Activated naive CD4-positive, alpha-beta T cell treated with anti-CD3 and anti-CD28 coated beads, Interleukin-2, amount 10 ng/mL, durations not matched to agents 7 days and 5 days (primary cell): ENCODE measurements around the gene PRKN.
"Not testable (repeated sequence)": the region's sequence is repeated elsewhere in the genome, so short reads cannot be mapped to it uniquely, and the experiment has no call there.

Source experiments
- CTCF ChIA-PET: fragments of 350-600 bp; sonication (Branson Sonifier 250); formaldehyde crosslinking; loops from one replicate; lab custom pipeline; 2021; ENCODE audit warnings: antibody characterized with exemption; lab: Charles Lee
- DNase-seq: peaks from one replicate; pipeline ENCODE4 v3.0.0-alpha.2; 2020
- H3K27ac Mint-ChIP-seq: one replicate; pipeline ENCODE4 v1.8.0; 2021; ENCODE audit warnings: mild to moderate bottlenecking, moderate library complexity, mixed read lengths
- H3K27me3 Mint-ChIP-seq: one replicate; pipeline ENCODE4 v1.8.0; 2021; ENCODE audit warnings: mild to moderate bottlenecking, mixed read lengths
- H3K36me3 Mint-ChIP-seq: one replicate; pipeline ENCODE4 v1.8.0; 2021; ENCODE audit warnings: mixed read lengths
- H3K4me1 Mint-ChIP-seq: one replicate; pipeline ENCODE4 v1.8.0; 2021; ENCODE audit warnings: mixed read lengths
- H3K4me3 Mint-ChIP-seq: one replicate; pipeline ENCODE4 v1.8.0; 2021; ENCODE audit warnings: mild to moderate bottlenecking, moderate library complexity, mixed read lengths
- H3K9me3 Mint-ChIP-seq: one replicate; pipeline ENCODE4 v1.8.0; 2021; ENCODE audit warnings: mixed read lengths

Gene PRKN

GRCh38 chr6:161314541-161315245 lies 1412.9 kb downstream of the PRKN start:
- H3K36me3 Mint-ChIP-seq, DNase-seq, H3K9me3 Mint-ChIP-seq, H3K4me3 Mint-ChIP-seq, CTCF ChIA-PET, H3K4me1 Mint-ChIP-seq, H3K27ac Mint-ChIP-seq, H3K27me3 Mint-ChIP-seq: not testable (repeated sequence)

DNA sequence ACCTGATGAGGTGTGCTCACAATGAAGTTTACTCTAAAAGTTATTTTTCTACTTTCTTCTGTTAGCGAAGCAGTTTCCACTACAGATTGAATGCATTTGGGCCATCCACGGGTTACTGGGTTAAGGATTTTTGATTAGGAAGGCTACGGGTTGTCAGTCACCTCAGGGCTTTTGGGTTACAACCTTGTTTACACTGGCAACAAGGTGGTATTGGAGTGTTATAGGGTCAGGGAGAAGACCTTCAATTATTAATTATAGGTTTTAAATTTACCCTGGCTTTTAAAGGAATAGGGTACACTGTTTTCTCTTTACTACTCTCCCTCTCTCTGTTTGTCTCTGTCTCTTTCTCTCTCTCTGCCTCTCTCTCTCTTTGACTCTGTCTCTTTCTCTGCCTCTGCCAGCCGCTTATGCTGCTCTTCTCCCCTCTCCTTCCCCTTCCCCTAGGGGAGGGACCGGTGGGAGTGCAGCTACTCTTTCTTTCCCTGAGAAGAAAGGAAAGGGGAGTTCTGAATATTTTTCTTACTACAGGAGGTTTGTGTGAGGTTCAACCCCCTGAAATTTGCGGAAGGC lies 1413.5 kb downstream of the PRKN start:
- Mint-ChIP-seq H3K36me3 (no peaks in the 10 kb centered on the region), H3K4me1 (no peaks in the 10 kb centered on the region), H3K9me3 (no peaks in the 10 kb centered on the region), H3K27me3 (no peaks in the 10 kb centered on the region), H3K27ac (no peak overlapping the region), H3K4me3 (no peak overlapping the region)
- CTCF ChIA-PET, result no interaction called here
- no peak for DNase-seq

GRCh38 chr6:161313475-161313874 lies 1414.1 kb downstream of the PRKN start:
- H3K36me3 Mint-ChIP-seq, H3K4me3 Mint-ChIP-seq, DNase-seq, H3K27me3 Mint-ChIP-seq, H3K27ac Mint-ChIP-seq, H3K9me3 Mint-ChIP-seq, CTCF ChIA-PET, H3K4me1 Mint-ChIP-seq: not testable (repeated sequence)

DNA sequence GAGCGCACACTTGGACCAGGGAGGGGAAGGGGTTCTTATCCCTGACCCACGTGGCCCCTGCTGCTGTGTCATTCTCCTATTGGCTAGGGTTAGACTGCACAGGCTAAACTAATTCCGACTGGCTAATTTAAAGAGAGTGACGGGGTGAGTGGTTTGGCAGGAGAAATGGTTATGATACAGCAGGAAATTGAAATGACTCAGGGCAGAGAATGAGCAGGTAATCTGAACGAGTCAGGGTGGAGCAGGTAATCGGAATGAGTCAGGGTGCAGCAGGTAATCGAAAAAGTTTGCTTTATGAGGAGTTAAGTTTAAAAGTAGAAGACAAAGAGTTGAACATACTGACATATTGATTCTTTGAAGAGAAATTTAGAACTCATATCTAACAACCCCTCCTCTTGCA lies 1417.8 kb downstream of the PRKN start:
- H3K4me1 Mint-ChIP-seq, CTCF ChIA-PET, H3K4me3 Mint-ChIP-seq, H3K27ac Mint-ChIP-seq, H3K27me3 Mint-ChIP-seq, H3K36me3 Mint-ChIP-seq, H3K9me3 Mint-ChIP-seq, DNase-seq: not testable (repeated sequence)

DNA sequence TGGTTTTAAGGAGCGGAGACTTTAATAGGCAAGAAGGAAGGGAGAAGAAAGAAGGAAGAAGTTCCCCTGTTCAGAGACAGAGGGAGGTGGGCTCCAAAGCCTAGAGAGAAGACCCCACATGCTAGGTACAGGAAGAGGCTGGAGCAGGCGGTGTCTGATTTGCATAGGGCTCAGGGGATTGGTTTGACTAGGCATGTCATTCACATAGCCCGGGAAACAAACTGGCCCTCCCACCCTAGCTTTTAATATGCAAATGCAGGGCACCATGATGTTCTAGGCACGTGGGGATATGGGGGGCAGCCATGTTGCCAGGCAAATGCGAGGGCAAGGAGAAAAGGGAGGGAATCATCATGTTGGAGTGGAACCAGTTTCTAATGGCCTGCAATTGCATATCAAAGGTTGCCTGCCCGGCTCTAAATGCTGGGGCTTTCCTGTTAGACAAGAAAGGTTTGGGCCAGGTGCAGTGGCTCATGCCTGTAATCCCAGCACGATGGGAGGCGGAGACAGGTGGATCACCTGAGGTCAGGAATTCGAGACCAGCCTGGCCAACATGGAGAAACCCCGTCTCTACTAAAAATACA lies 1419.4 kb downstream of the PRKN start:
- Mint-ChIP-seq H3K9me3 (no peaks in the 10 kb centered on the region), H3K4me3 (no peak overlapping the region), H3K36me3 (no peaks in the 10 kb centered on the region), H3K4me1 (no peaks in the 10 kb centered on the region), H3K27me3 (peaks cover 4% of the 10 kb centered on the region), H3K27ac (no peak overlapping the region)
- CTCF ChIA-PET, result no interaction called here
- DNase-seq, result no peak

GRCh38 chr6:161305860-161306259 lies 1421.7 kb downstream of the PRKN start:
- no peak for DNase-seq
- H3K9me3 Mint-ChIP-seq, result no peaks in the 10 kb centered on the region
- no peaks in the 10 kb centered on the region for H3K4me1 Mint-ChIP-seq
- H3K4me3 Mint-ChIP-seq, result no peak overlapping the region
- no peak overlapping the region for H3K27ac Mint-ChIP-seq
- peaks cover 4% of the 10 kb centered on the region for H3K27me3 Mint-ChIP-seq
- no peaks in the 10 kb centered on the region for H3K36me3 Mint-ChIP-seq
- CTCF ChIA-PET, result no interaction called here

GRCh38 chr6:161303628-161304340 lies 1423.8 kb downstream of the PRKN start:
- Mint-ChIP-seq H3K4me3 (no peak overlapping the region), H3K9me3 (no peaks in the 10 kb centered on the region), H3K27ac (no peak overlapping the region), H3K27me3 (peaks cover 4% of the 10 kb centered on the region), H3K4me1 (no peaks in the 10 kb centered on the region), H3K36me3 (no peaks in the 10 kb centered on the region)
- no peak for DNase-seq
- CTCF ChIA-PET, result no interaction called here

- H3K27ac Mint-ChIP-seq, result no peak overlapping the region
- CTCF ChIA-PET, result no interaction called here
Measured at GRCh38 chr6:161302949-161303348, 1424.6 kb downstream of the PRKN start.

DNA sequence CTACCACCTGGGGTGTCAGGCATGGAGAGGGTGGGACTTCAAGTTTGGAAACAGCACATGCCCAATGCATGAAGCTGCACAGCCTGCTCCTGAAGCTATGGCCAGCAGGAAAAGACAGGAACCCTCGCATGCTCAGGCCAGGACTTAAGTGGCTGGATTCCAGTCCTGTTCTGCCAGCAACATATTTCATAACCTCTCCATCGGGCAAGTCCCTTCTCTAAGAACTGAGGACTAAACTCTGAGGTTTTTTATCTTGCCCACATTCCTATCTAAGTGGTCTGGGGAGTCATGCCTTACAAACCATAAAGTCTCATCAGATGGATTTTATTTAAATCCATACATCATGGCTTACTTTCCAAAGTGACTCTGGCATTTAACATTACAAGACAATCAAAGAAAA lies 1426.2 kb downstream of the PRKN start:
- H3K36me3 Mint-ChIP-seq, result no peaks in the 10 kb centered on the region
- no peaks in the 10 kb centered on the region for H3K9me3 Mint-ChIP-seq
- H3K27ac Mint-ChIP-seq, result no peak overlapping the region
- no peak for DNase-seq
- no peak overlapping the region for H3K4me3 Mint-ChIP-seq
- no peaks in the 10 kb centered on the region for H3K4me1 Mint-ChIP-seq
- CTCF ChIA-PET, result no interaction called here
- H3K27me3 Mint-ChIP-seq, result peaks cover 4% of the 10 kb centered on the region

More at GRCh38 chr6:161302949-161303348, 1424.6 kb downstream of the PRKN start:
- H3K9me3 Mint-ChIP-seq, result no peaks in the 10 kb centered on the region
- H3K4me1 Mint-ChIP-seq, result no peaks in the 10 kb centered on the region
- peaks cover 4% of the 10 kb centered on the region for H3K27me3 Mint-ChIP-seq
- no peaks in the 10 kb centered on the region for H3K36me3 Mint-ChIP-seq
- H3K4me3 Mint-ChIP-seq, result no peak overlapping the region
- no peak for DNase-seq

DNA sequence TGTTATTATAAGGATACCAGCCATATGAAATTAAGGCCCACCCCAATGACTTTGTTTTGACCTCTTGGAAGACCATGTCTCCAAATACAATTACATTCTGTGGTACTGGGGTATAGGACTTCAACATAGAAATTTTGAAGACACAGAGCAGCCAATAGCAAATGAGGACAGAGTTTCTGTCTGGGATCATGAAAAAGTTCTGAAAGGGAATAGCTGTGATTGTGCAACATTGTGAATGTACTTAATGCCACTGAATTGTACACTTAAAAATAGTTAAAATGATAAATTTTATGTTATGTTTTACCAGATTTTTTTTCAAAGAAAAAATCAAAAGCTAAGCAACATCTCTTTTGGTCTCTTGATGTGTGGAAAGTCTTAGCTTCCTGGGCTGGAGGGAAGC lies 1426.7 kb downstream of the PRKN start:
- Mint-ChIP-seq H3K9me3 (no peaks in the 10 kb centered on the region), H3K4me1 (no peaks in the 10 kb centered on the region), H3K27me3 (peaks cover 4% of the 10 kb centered on the region), H3K27ac (no peak overlapping the region), H3K36me3 (no peaks in the 10 kb centered on the region), H3K4me3 (no peak overlapping the region)
- CTCF ChIA-PET, result no interaction called here
- DNase-seq, result no peak

DNA sequence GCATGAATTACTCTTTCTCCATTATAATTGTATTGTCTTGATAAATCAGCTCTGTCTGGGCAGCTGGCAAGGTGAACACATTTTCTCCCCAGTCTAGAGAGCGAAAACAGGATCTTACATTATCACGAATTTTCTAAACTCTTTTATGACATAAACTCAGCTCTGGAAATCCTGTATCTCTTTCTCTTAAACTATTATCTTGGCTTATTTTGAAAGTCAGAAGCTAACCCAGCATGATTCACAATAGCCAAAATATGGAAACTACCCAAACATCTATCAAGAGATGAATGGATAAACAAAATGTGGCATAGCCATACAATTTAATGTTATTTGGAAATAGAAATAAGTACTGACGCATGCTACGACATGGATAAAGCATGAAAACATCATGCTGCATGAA lies 1427.8 kb downstream of the PRKN start:
- Mint-ChIP-seq H3K9me3 (no peaks in the 10 kb centered on the region), H3K27me3 (peaks cover 4% of the 10 kb centered on the region)
- CTCF ChIA-PET, result no interaction called here

More for the DNA sequence above, 1427.8 kb downstream of the PRKN start:
- H3K27ac Mint-ChIP-seq, result no peak overlapping the region
- no peak for DNase-seq
- H3K4me1 Mint-ChIP-seq, result no peaks in the 10 kb centered on the region
- H3K36me3 Mint-ChIP-seq, result no peaks in the 10 kb centered on the region
- no peak overlapping the region for H3K4me3 Mint-ChIP-seq
